K562 (cell line): Measurements from ENCODE around the gene ANGPTL7. TPM values are rescaled to one million over a fixed set of nuclear protein-coding genes. Genes with fewer than 3 reads are reported as not detected.

Experiments
- ATAC-seq: fragments of 200-7000 bp; cut with Tn5 transposase; 3 replicates; pipeline ENCODE4 v1.9.1; 2020; ENCODE audit warnings: moderate library complexity
- BruUV-seq: library from RNA; stranded (reverse); fragments of 400-500 nt; replicated peaks from 2 replicates; lab custom pipeline; 2021; lab: Mats Ljungman, UMichigan
- CTCF ChIA-PET: fragments of 300-600 bp; formaldehyde crosslinking; extraction: SDS; loops from one replicate; lab custom pipeline; 2021; ENCODE audit warnings: low intra/inter-chr PET ratio; lab: Yijun Ruan, JAX
- POLR2A ChIA-PET: fragments of 300-600, 350-650 bp; sonication (Branson Sonifier 250); formaldehyde crosslinking; extraction: SDS; loops from one replicate; lab custom pipeline; 2021; ENCODE audit warnings: antibody characterized with exemption, inconsistent platforms; lab: Yijun Ruan, JAX
- DNase-seq, 4 experiments: peaks; one replicate each; pipeline versions ENCODE4 v3.0.0 to v3.0.0-alpha.2; 2011 to 2018; ENCODE audit warnings: low spot score in 3 of 4, mixed read lengths in 3 of 4; ENCODE audit errors: extremely low read depth in 1 of 4
- FAIRE-seq: peaks from 2 replicates; lab custom pipeline; 2011; peaks lifted over from hg19 to GRCh38; lab: Jason Lieb, UNC
- H2AFZ ChIP-seq: 2 replicates; pipeline ENCODE4 v1.6.0; 2011; ENCODE audit warnings: low read depth, low read length, control low read depth, inconsistent platforms
- H3K27ac ChIP-seq: fragments of 200-600 bp; 3 replicates; pipeline ENCODE4 v1.8.0; 2011; ENCODE audit warnings: low read depth, mild to moderate bottlenecking, control low read depth, inconsistent platforms, low read length, moderate library complexity, mixed read lengths; ENCODE audit errors: extremely low read depth
- H3K27me3 ChIP-seq, 2 experiments: fragments of 300-600 bp in 1 of 2; 2 replicates in 1 of 2; 3 replicates in 1 of 2; pipeline versions ENCODE4 v1.6.0 to v1.8.0; 2011; ENCODE audit warnings: inconsistent platforms in 2 of 2, low read length in 2 of 2, mild to moderate bottlenecking in 1 of 2, mixed read lengths in 1 of 2, moderate library complexity in 1 of 2; ENCODE audit not compliant: control insufficient read depth in 2 of 2, insufficient read depth in 2 of 2
- H3K36me3 ChIP-seq: fragments of 300-600 bp; 3 replicates; pipeline ENCODE4 v1.8.0; 2011; ENCODE audit warnings: mild to moderate bottlenecking, low read length, inconsistent platforms; ENCODE audit not compliant: control insufficient read depth, insufficient read depth
- H3K4me1 ChIP-seq, 2 experiments: fragments of 200-600 bp in 1 of 2; replicated peaks in 1 of 2; 2 replicates in 1 of 2; 3 replicates in 1 of 2; pipeline versions ENCODE4 v1.5.1 to v1.8.0; 2011; ENCODE audit warnings: inconsistent platforms in 2 of 2, low read length in 2 of 2, mild to moderate bottlenecking in 1 of 2, mixed read lengths in 1 of 2, moderate library complexity in 1 of 2; ENCODE audit not compliant: control insufficient read depth in 2 of 2, insufficient read depth in 2 of 2
- H3K4me2 ChIP-seq: 2 replicates; pipeline ENCODE4 v1.6.1; 2011; ENCODE audit warnings: low read length, control low read depth, inconsistent platforms, mixed read lengths; ENCODE audit not compliant: insufficient read depth
- H3K4me3 ChIP-seq: fragments of 200-600 bp; sonication (generic), shearing (Covaris generic); 2 replicates; pipeline ENCODE4 v1.5.1; 2016; ENCODE audit warnings: control low read depth, inconsistent platforms
- H3K79me2 ChIP-seq: fragments of 200-600 bp; 3 replicates; pipeline ENCODE4 v1.8.0; 2011; ENCODE audit warnings: low read length, inconsistent platforms; ENCODE audit not compliant: control insufficient read depth, insufficient read depth
- H3K9ac ChIP-seq, 2 experiments: 2 replicates each; pipeline versions ENCODE4 v1.6.0 to v1.6.1; 2011; ENCODE audit warnings: low read depth in 2 of 2, low read length in 2 of 2, control low read depth in 1 of 2, inconsistent platforms in 1 of 2, mild to moderate bottlenecking in 1 of 2, mixed read lengths in 1 of 2; ENCODE audit not compliant: insufficient read depth in 1 of 2
- H3K9me1 ChIP-seq: one replicate; pipeline ENCODE4 v1.6.0; 2011; ENCODE audit warnings: inconsistent platforms, mild to moderate bottlenecking, low read length, moderate library complexity; ENCODE audit not compliant: control insufficient read depth, insufficient read depth
- H3K9me3 ChIP-seq: replicated peaks from 2 replicates; pipeline ENCODE4 v1.5.1; 2011; ENCODE audit warnings: low read depth, low read length, inconsistent platforms; ENCODE audit not compliant: control insufficient read depth, insufficient read depth
- H4K20me1 ChIP-seq: replicated peaks from 2 replicates; pipeline ENCODE4 v1.6.1; 2011; ENCODE audit warnings: low read length, inconsistent platforms, mixed read lengths; ENCODE audit not compliant: control insufficient read depth, insufficient read depth
- PRMT5 ChIP-seq: sonication (generic); formaldehyde crosslinking; IDR thresholded peaks from 2 replicates; pipeline ENCODE4 v1.5.0; 2020; ENCODE audit warnings: missing genetic modification reagents
- SETDB1 ChIP-seq: IDR thresholded peaks from one replicate; pipeline ENCODE4 v1.6.1; 2012; ENCODE audit warnings: low read length, control low read depth, inconsistent platforms
- SMARCC2 ChIP-seq: fragments of 450-650 bp; IDR thresholded peaks from 2 replicates; pipeline ENCODE4 v1.6.1; 2017; ENCODE audit warnings: antibody characterized with exemption, moderate library complexity, mild to moderate bottlenecking, low read depth
- TCF3 ChIP-seq: sonication (generic); formaldehyde crosslinking; IDR thresholded peaks from 2 replicates; pipeline ENCODE4 v1.4.0; 2020; ENCODE audit warnings: mild to moderate bottlenecking, missing genetic modification reagents
- TEAD4 ChIP-seq, 2 experiments: sonication (generic) in 1 of 2; formaldehyde crosslinking in 1 of 2; IDR thresholded peaks; 2 replicates each; pipeline versions ENCODE4 v1.6.1 to v1.8.0; 2012 to 2022; ENCODE audit warnings: borderline replicate concordance in 1 of 2, inconsistent platforms in 1 of 2, low read length in 1 of 2, mild to moderate bottlenecking in 1 of 2, missing genetic modification reagents in 1 of 2
- TRIM25 ChIP-seq: fragments of 450-650 bp; IDR thresholded peaks from 2 replicates; pipeline ENCODE4 v1.7.0; 2016; ENCODE audit warnings: borderline replicate concordance
- ZNF253 ChIP-seq: fragments of 250-450 bp; sonication (Bioruptor Pico); conservative IDR thresholded peaks from 2 replicates; pipeline ENCODE4 v1.6.1; 2021; ENCODE audit warnings: mild to moderate bottlenecking
- ZNF3 ChIP-seq: fragments of 250-450 bp; sonication (Bioruptor Pico); IDR thresholded peaks from 2 replicates; pipeline ENCODE4 v1.5.0; 2021; ENCODE audit warnings: mild to moderate bottlenecking, moderate library complexity
- ZNF407 ChIP-seq: fragments of 450-650 bp; IDR thresholded peaks from 2 replicates; pipeline ENCODE4 v1.6.1; 2016; ENCODE audit warnings: low read depth
- WGBS: fragments of 100-300 bp; shearing (Covaris generic); methylation state at CpG from one replicate; pipeline ENCODE4 v1.1.6; 2016; ENCODE audit warnings: low coverage, mixed read lengths; ENCODE audit not compliant: insufficient coverage; ENCODE audit errors: missing lambda C conversion rate; 5-methylcytosine and 5-hydroxymethylcytosine counted together
- in situ Hi-C: fragments of 300-500 bp; cut with MboI; formaldehyde crosslinking; loops from 4 replicates; pipeline ENCODE4 v1.15.0; 2018; ENCODE audit warnings: inconsistent platforms, mixed read lengths
- intact Hi-C: fragments of 100-400 bp; cut with micrococcal nuclease; formaldehyde crosslinking; loops from 2 replicates; pipeline ENCODE4 v1.14.2; 2022
- polyA plus RNA-seq, 8 experiments: library from polyadenylated mRNA; depleted of rRNA in 4 of 8; stranded (reverse) in 5 of 8; unstranded in 3 of 8; fragments of >200 nt; fragmentation: Nextera tagmentation in 2 of 8; fragmentation: Illumina TruSeq in 1 of 8; extraction: Ambion mirVana in 2 of 8; extraction: Trizol in 1 of 8; gene quantifications; 2 replicates each; pipeline versions ENCODE4 v1.2.1 to v1.2.3, GENCODE V29; 2011 to 2014; ENCODE audit warnings: inconsistent platforms in 1 of 8, missing spikeins in 1 of 8
- total RNA-seq, 7 experiments: library from RNA; depleted of rRNA in 6 of 7; stranded (reverse); fragments of >200 nt in 6 of 7; fragmentation: Illumina TruSeq in 2 of 7; extraction: Trizol in 2 of 7; gene quantifications; 2 replicates each; pipeline versions ENCODE4 v1.2.1 to v1.2.3, GENCODE V29; 2011 to 2021; ENCODE audit warnings: low replicate concordance in 1 of 7
- TF ChIP-seq, protein P1 (sequence below): fragments of 250-450 bp; sonication (Bioruptor Pico); IDR thresholded peaks from 2 replicates; pipeline ENCODE4 v1.5.0; 2021; ENCODE audit warnings: mild to moderate bottlenecking, borderline replicate concordance

The ANGPTL7 gene
- total and polyA plus RNA-seq, 9 of the 15 experiments (the other 6 are each of a cell fraction or from before 2014, with no cell fraction given) = not detected

DNA sequence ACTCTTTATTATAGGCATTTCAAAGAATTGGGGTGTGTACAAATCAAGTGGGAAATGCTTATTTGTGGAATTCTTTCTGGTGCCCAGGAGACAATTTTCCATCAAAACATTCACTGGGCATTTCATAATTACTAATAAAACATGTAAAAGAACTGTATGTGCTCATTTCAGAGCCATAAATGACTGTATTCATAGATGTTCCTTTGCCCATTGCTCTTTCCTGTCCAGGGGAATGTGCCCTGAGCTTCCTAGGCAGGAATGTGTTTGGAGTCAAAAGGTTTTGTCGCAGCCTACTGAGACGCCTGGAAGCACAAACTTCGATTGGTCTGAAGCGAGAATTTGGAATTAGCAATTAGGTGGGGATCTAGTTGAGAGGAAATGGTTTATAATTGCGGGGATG, 45.8 kb upstream of the ANGPTL7 start:
- Histone ChIP-seq H3K79me2 (no peaks in the 10 kb centered on the region), H3K9ac (no peak overlapping the region), H3K4me2 (no peak overlapping the region), H3K9me3 (no peaks in the 10 kb centered on the region), H2AFZ (no peak overlapping the region), H3K4me3 (no peak overlapping the region), H3K27ac (no peak overlapping the region), H4K20me1 (no peaks in the 10 kb centered on the region), H3K9me1 (peaks cover 3% of the 10 kb centered on the region), H3K27me3 (no peaks in the 10 kb centered on the region), H3K36me3 (peaks cover 83% of the 10 kb centered on the region), H3K4me1 (no peaks in the 10 kb centered on the region)
- in situ Hi-C loops (no loop called here), intact Hi-C loops (no loop called here)
- BruUV-seq = no TSS peak
- CTCF ChIA-PET = no interaction called here
- FAIRE-seq (no peak), DNase-seq (no peak), ATAC-seq (no peak)
- POLR2A ChIA-PET = interaction anchor here (1.2 kb wide), 2 partner anchors 8 to 111 kb away, joined by 3 to 5 read pairs; no protein-coding TSS in a partner anchor
- WGBS = 96% methylated on average over 5 of the region's 5 CpGs
- no peak for TF ChIP-seq TEAD4 (IDR thresholded peaks at IDR 0.05; ENCODE audit: low read length)
- no peak for TF ChIP-seq TEAD4 (CRISPR knock-in tag; IDR thresholded peaks at IDR 0.05; ENCODE audit: borderline replicate concordance)
- no peak for TF ChIP-seq TCF3
- TF ChIP-seq ZNF253 (CRISPR knock-in tag) = no peak
- no peak for TF ChIP-seq ZNF407
- TF ChIP-seq SETDB1 = no peak
- TF ChIP-seq, protein P1, sequence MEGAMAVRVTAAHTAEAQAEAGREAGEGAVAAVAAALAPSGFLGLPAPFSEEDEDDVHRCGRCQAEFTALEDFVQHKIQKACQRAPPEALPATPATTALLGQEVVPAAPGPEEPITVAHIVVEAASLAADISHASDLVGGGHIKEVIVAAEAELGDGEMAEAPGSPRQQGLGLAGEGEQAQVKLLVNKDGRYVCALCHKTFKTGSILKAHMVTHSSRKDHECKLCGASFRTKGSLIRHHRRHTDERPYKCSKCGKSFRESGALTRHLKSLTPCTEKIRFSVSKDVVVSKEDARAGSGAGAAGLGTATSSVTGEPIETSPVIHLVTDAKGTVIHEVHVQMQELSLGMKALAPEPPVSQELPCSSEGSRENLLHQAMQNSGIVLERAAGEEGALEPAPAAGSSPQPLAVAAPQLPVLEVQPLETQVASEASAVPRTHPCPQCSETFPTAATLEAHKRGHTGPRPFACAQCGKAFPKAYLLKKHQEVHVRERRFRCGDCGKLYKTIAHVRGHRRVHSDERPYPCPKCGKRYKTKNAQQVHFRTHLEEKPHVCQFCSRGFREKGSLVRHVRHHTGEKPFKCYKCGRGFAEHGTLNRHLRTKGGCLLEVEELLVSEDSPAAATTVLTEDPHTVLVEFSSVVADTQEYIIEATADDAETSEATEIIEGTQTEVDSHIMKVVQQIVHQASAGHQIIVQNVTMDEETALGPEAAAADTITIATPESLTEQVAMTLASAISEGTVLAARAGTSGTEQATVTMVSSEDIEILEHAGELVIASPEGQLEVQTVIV (CRISPR knock-in tag) = no peak
- no peak for TF ChIP-seq TRIM25
- no peak for TF ChIP-seq ZNF3 (CRISPR knock-in tag)
- no peak for TF ChIP-seq SMARCC2
- TF ChIP-seq PRMT5 (CRISPR knock-in tag) = no peak
